HG03565 (cell line): ENCODE results near the gene SLC10A7.

Source experiments
- ATAC-seq: cut with Tn5 transposase; IDR thresholded peaks from one replicate; pipeline ENCODE4 v1.9.1; 2021; ENCODE audit warnings: mild to moderate bottlenecking, moderate library complexity; ENCODE audit not compliant: unreplicated experiment

Gene SLC10A7, protein sequence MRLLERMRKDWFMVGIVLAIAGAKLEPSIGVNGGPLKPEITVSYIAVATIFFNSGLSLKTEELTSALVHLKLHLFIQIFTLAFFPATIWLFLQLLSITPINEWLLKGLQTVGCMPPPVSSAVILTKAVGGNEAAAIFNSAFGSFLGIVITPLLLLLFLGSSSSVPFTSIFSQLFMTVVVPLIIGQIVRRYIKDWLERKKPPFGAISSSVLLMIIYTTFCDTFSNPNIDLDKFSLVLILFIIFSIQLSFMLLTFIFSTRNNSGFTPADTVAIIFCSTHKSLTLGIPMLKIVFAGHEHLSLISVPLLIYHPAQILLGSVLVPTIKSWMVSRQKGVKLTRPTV

DNA sequence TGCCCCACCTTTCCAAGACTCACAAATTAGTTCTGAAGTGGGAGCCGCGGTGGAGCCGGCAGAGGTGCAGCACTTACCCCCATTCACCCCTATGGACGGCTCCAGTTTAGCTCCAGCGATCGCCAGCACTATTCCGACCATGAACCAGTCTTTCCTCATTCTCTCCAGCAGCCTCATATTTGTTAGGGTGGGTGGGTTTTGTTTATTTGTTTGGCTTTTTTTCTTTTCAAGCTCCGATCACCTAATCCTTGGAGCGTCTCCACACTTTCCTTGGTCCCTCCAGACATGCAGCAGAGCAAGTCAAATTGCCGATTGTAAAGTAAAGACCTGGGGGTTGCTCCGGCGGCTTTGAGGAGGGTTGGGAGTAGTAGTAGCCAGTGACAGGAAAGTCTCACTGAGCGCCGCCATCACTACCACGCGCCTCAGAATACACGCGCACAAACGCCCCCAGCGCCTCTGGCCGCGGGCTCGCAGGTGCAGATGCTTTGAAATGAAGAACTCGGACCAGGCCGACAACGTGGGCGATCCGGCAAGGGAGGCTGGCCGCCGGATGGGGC, at the start of gene SLC10A7:
Gene SLC10A7 (minus strand): TSS at position 400 of the 557 bp plus-strand sequence. CDS start 223 bp downstream, at position 177.
- ATAC-seq, result peak; percentile 74

DNA sequence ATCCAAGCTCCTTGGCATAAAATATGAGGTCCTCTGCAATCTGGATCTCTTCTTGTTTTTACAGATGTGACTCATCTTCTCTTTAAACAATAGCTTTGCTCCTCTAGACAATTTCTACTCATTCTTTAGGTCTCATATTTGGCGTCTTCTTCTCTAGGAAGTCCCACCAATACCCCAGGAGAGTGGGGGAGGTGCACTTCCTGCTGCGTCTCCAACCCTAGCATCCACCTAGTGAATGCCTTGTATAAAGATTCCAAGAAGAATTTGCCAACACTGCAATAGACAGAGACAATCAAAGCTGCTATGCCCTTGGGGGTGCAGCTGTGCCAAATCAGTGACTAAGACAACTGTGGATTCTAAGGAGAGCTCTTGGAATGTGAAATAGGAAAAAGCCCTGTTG, 45.7 kb upstream of the SLC10A7 start:
- no peak for ATAC-seq

DNA sequence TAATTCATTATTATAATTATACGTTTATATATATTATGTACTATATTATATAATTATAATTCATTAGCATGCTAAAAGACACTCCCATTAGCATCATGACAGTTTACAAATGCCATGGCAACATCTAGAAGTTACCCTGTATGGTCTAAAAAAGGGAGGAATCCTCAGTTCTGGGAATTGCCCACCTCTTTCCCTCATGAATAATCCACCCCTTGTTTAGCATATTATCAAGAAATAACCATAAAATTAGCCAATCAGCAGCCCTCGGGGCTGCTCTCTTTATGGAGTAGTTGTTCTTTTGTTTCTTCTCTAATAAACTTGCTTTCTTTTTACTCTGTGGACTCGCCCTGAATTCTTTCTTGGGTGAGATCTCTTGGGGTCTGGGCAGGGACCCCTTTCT, 42.8 kb upstream of the SLC10A7 start:
- ATAC-seq, result no peak

DNA sequence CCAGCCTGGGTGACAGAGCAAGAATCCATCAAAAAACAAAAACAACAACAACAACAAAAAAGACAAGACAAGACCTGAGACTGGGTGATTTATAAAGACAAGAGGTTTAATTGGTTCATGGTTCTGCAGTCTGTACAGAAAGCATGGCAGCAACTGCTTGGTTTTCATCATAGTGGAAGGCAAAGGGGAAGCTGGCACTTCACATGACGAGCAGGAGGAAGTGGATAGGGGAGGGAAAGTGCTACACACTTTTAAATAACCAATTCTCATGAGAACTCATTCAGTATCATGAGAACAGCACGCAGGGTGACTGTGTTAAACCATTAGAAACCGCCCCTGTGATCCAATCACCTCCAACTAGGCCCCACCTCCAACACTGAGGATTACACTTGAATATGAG, 28.4 kb upstream of the SLC10A7 start:
- ATAC-seq, result no peak

DNA sequence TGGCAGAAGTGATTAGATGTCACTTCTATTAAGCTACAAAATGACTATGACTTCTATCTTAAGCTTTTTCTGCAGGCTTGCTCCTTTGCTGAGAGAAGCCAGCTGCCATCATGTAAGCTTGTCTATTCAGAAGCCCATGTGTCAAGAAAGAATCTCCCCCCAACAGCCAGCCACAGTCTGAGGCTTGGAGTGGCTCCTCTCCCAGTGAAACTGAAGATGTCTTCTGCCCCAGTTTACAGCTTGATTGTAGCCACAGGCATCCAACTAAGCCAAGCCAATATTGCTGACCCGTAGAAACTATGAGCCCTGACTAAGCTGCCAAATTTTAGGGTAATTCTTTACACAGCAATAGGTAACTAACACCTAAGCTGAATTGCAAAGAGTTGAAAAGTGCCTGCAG, 26.7 kb upstream of the SLC10A7 start:
- no peak for ATAC-seq

DNA sequence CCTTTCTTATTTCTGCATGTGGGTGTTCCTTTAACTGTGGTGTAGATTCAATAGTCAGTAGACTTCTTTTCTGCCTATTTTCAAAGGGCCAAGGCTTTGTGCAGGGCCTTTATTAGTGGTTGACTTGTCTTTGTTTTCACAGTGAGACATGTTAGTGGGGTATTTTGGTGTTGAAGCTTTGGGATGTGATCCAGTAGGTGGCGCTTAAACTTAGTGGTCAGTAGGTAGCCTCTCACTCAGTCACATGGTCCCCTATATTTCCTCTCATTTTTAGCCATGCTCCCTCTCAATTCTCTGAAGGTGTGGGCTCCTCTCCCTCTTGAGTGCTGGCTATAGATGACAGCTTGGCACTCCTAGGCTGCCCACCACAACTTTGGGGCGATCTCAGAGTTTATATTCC, 23.4 kb upstream of the SLC10A7 start:
- no peak for ATAC-seq

DNA sequence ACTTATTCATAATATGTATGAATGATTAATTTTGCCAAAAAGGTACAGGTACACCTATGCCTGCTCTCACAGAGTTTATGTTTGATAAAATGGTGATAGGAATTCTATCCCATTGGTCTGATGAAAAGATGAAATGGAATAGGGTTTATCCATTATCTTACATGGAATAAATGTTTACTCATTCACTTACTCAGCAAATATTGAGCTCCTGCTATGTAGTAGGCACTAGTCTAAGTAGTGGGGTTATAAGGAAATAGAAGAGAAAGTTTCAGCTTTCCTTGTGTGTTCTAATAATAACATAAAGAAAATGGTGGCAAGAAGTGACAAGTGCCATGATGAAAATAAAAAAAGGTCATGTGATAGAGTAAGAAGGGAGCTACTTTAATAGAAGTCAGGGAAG, 12.4 kb upstream of the SLC10A7 start:
- ATAC-seq, result no peak

DNA sequence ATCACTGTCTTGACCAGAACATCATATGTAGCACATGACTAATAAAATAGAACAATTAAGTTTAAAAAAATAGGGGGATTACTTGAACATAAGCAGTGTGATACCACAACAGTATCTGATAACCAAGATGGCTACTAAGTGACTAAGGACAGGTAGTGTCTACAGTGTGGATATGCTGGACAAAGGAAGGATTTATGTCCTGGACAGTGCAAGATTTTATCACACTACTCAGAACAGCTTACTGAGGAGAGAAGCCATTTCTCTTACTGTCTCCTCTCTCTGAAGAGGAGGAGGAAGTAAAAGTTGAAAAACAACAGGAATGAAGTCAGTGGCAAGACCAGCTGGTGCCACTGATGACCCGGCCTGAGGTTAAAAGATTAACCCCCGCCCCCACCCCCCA, 4.0 kb upstream of the SLC10A7 start:
- no peak for ATAC-seq

DNA sequence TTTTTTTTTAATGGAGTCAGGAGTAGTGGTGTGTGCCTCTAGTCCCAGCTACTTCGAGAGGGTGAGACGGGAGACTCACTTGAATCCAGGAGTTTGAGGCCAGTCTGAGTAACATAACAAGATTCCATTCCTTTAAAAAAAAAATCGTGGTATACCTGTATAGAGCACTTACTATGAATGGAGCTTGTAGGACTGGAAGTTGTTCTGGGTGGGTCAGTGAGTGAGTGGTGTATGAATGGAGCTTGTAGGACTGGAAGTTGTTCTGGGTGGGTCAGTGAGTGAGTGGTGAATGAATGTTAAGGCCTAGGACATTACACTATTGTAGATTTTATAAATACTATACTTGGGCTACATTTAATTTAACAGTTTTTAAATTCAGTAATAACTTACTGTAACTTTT, 2.9 kb upstream of the SLC10A7 start:
- ATAC-seq, result no peak

DNA sequence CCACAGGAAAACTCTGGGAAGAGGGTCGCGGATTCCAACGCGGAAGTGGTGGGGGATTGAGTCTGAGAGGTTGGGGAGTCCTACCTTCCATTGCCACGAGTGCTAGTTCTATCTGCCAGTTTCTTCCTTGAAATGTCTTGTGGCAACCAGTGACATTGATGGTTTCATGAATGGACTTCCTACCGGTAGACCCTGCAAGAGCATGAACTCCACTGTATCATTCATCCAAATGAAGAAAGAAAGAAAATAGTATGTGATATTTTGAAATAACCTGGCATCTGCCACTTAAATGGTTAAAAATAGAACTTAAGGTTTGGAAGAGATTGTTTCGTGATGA, 1.1 kb upstream of the SLC10A7 start:
- peak; percentile 25 for ATAC-seq

DNA sequence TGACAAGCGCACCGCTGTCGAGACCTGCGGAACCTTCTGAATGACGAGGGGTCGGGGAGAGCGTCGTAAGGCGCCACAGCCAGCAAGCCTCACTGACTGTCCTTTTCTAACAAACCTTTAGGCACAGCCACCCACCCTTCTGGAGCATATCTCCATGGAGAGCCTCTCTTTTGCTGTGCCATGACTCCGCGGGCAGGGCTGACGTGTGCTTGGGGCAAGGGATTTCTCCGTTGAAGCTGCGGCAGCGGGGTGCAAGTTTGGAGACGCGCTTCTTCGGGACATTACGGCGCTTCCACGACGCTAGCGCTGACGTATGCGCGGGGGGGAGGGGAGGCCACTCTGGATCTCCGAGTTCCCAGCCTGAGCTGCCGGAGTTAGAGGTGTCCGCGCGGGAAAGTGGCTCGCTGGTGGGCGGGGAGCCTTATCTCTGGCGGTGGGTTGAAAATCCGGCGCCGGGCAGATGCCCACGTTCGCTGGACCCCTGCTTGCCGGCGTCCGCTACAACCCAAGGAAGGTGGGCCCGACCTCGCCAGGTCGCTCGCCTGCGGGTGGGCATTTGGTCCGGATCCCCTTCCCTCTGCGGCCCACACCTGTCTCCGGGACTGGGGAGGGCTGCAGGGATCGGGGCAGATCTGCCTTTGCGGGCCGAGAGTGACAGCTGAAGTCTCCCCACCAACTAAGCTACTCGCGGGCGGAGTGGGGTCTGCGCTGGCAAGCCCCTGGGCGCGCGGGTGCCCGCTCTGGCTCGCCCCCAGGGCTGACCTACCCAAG, 543 bp upstream of the SLC10A7 start:
- ATAC-seq, result peak; percentile 39

DNA sequence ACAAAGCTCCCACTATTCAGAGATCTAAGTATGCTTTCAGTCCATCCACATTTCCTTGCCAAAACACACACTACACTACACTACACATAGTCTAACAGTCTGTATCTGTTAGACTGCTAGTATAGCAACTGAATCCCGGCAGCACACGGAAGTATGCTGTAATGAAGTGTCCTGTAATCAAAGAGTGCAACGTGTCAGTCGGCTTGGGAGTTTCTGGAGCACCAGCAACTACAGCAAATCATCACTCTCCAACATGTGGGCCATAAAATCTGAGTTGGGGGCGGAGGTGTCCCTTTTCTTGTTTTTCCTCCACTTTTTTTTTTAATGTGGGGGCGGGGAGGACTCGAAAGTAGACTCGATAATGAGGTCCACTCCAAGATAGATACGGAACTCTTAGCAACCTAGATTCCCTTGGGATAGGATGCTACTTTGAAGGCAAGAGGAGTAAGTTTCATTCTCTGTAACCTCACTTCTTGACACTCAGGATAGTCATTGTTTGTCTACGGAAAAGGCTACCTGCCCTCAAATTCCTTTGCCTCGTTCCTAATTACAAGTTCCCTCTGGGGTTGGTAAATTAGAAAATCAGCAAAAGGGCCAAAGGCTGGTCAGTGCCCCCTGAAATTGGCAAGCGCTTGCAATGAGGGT, 722 bp downstream of the SLC10A7 start:
- peak; percentile 39 for ATAC-seq

DNA sequence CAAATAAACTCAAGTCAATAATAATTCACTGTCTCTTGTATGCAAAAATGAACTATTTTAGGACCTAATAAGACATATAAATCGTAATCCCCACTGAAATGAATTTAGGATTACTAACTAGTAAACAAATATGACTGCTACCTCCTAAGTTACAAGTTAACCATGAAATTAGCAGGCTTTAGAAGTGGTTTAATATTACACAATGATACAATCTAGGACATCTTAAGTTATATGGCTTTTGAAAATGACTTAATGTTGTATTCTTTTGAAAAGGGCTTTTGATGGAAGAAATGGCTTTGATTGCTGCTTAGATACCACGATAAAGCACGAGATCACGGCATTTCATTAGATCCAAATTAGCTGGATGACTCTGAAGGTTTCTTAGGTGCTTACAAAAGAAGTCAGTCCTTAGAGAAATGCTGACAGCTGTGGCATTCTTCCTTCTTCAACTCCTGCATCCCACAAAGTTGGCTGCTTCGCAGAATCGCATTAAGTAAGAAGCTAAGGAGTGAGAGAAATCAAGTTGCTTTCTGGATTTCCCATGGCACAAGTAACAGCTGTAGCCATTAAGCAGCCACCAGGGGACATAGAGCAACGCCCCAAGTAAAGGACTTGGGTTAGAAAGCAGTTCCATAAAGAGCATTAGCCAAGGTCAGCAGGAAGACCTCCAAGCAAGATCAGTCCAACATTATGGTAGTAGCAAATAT, 6.9 kb downstream of the SLC10A7 start:
- no peak for ATAC-seq

DNA sequence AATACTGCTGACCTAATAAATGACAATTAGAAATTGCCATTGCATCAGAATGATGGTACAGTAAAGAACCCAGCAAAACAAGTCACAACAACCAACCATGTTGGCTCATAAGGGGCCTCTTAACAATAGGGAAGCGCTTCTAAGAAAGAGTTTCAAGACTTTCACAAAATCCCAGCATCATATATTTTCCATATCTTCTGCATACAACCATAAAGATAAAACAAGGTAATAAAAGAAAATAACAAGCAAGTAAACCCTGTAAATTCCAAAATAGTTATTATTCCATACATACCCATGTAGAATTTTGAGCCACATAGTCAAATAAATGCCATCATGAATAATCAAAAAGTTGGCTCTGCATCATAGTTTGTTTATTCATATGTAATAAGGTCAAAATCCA, 8.2 kb downstream of the SLC10A7 start:
- no peak for ATAC-seq

DNA sequence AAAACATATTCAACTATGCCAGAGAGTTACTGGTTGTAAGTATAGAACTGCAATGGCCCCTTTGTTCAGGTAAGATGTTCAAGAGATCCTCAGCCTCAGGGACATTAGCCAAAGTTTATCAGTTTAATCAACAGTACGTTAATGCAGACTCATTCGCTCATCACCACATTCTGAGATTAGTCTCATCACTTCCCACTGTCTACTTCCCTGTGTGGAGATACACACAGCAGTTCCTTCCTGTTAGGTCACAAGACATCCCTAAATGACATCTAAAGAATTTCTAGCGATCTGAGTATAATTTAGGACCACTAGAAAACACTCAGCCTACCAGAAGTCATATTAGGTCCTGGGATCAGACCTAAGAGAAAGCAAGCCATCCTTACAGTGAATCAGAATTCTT, 10.4 kb downstream of the SLC10A7 start:
- no peak for ATAC-seq

DNA sequence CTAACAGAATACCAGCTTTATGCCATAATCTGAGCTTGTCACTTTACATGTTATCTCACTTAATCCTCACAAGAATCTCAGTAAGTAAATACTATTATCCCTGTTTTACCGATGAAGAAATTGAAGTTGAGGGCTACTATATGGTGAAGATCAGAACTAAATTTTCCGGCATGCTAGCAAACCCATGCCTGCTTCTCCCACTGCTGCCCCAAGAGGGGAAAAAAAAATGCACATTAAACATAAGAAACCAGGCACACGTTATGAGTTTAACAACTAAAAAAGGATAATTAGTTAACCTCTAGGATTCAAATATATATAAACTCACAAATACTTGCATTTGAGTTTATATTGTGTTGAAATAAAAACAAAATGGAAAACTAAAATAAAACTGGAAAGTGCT, 10.8 kb downstream of the SLC10A7 start:
- ATAC-seq, result no peak

DNA sequence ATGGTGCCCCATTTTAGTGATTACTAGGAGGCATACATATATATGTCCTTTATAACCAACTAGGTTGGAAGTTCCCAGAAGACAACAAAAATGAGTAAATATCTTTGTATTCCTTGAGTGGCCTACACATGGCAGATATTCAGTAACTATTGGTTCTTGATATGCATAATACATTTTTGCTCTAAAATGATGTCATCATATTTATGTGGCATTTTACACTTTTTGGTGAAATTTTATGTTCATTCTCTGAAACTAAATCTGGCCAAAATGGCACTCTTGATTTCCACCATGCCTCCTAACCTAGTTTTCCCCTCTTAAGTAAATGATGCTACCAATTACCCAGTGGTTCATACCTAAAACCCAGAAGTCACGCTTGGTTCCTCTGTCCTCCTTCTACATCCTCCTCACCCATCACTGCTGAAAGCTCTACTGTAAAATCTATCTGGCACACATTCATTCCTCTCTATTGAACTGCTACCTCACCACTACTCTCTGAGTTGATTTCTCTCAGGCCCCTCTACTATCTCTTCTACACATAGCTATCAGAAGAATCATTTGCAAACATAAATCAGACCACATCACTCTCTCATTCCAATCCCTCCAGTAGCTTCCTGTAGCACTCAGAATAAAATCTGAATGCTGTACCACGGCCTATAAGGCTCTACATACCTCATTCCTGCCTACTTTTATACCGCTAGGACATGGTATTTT, 13.4 kb downstream of the SLC10A7 start:
- ATAC-seq, result no peak

DNA sequence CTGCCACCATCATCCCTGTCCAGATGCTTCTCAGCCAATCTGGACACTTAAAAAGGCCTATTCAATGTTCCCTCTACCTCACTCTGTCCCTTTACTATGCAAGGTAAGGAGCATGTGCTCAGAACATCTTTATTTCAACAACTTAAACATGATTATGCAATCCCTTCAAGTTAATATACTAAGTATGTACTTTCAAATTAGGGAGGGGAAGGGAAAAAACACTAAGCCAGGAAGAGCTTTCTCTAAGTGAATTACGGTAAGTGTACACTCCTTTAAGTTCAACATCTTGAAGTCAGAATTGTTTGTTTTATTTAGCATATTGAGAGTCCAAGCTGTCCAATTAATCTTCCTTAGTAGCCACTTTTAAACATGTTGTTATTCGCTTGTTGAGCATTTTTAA, 14.1 kb downstream of the SLC10A7 start:
- no peak for ATAC-seq

DNA sequence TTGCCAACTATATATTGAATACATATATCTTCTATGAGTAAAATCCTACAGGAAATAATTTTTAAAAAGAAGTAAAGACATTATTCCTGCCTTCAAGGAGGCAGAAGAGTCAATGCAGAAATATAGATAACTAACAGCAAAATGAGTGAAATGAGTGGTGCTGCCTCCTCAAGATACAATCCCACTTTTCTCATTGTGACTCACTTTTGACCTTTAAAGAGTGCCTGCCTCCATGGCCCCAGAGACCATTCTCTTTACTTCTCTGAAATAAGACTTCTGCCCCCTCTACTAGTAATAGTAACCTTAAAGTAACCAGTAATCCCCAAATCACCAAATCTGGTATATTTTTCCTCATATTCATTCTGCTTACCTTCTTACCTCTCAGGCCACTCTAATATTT, 15.5 kb downstream of the SLC10A7 start:
- no peak for ATAC-seq

DNA sequence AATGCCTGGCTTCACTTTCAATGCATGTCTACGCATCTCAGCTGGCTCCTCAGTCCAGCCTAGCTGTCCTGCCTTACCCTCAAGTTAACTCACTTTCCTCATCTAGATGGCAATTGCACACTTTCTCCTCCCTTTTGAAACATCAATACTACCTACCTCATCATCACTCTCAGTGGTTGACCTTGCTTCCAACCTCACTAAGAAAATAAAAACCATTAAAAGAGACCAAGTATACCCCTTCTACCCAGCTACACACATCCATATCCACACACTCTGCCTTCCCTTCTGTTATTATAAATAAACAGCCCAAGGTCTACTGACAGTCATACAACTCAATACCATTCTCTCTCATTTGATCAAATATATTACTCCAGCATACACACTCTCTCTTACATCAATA, 21.5 kb downstream of the SLC10A7 start:
- ATAC-seq, result no peak

DNA sequence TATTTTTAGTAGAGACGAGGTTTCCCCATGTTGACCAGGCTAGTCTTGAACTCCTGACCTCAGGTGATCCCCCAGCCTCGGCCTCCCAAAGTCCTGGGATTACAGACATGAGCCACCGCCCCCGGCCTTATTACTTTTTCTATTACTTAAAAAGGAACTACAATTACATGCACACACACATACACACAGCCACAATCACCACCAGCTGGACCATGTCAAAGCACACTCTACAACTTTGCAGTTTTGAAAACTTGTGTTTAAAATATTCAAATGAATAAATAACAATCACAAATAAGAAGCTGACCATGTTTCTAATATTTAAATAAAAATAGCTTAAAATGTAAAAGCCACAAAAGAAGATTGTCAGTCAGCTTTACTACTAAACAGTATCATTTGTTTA, 23.4 kb downstream of the SLC10A7 start:
- ATAC-seq, result no peak
